GM23338 (cell line): ENCODE measurements around the gene PPP4R3A. TPM values are rescaled to one million over a fixed set of nuclear protein-coding genes. Genes with fewer than 3 reads are reported as not detected.

ENCODE experiments used
- ATAC-seq: fragments of 200-7000 bp; cut with Tn5 transposase; 3 replicates; pipeline ENCODE4 v1.9.1; 2020
- DNase-seq: peaks from one replicate; pipeline ENCODE4 v3.0.0-alpha.2; 2015; ENCODE audit warnings: low spot score
- H2AFZ ChIP-seq: fragments of 200-600 bp; sonication (generic); 2 replicates; pipeline ENCODE4 v1.8.0; 2016; ENCODE audit warnings: antibody characterized with exemption, mild to moderate bottlenecking, moderate library complexity
- H3F3A ChIP-seq: fragments of 200-600 bp; sonication (generic); replicated peaks from 2 replicates; pipeline ENCODE4 v1.8.0; 2017; ENCODE audit warnings: antibody characterized with exemption, mixed run types, low read depth
- H3K27ac ChIP-seq: fragments of 200-600 bp; sonication (generic); 2 replicates; pipeline ENCODE4 v1.6.1; 2016; ENCODE audit warnings: low read depth
- H3K27me3 ChIP-seq: fragments of 200-600 bp; sonication (generic); 2 replicates; pipeline ENCODE4 v1.8.0; 2016; ENCODE audit warnings: mild to moderate bottlenecking, mixed run types, moderate library complexity; ENCODE audit not compliant: insufficient read depth
- H3K36me3 ChIP-seq: fragments of 200-600 bp; sonication (generic); 2 replicates; pipeline ENCODE4 v1.8.0; 2016; ENCODE audit warnings: mild to moderate bottlenecking; ENCODE audit not compliant: insufficient read depth
- H3K4me1 ChIP-seq: fragments of 200-600 bp; sonication (generic); 2 replicates; pipeline ENCODE4 v1.8.0; 2016; ENCODE audit warnings: mild to moderate bottlenecking, moderate library complexity; ENCODE audit not compliant: insufficient read depth
- H3K4me2 ChIP-seq: fragments of 200-600 bp; sonication (generic); 2 replicates; pipeline ENCODE4 v1.7.1; 2017; ENCODE audit warnings: mixed run types
- H3K4me3 ChIP-seq: fragments of 200-600 bp; sonication (generic); 2 replicates; pipeline ENCODE4 v1.6.1; 2016; ENCODE audit warnings: mixed run types
- H3K79me2 ChIP-seq: fragments of 200-600 bp; sonication (generic); replicated peaks from 2 replicates; pipeline ENCODE4 v1.8.0; 2017; ENCODE audit warnings: mild to moderate bottlenecking; ENCODE audit not compliant: insufficient read depth
- H3K9me2 ChIP-seq: fragments of 200-600 bp; sonication (generic); 2 replicates; pipeline ENCODE4 v1.8.0; 2017; ENCODE audit not compliant: insufficient read depth
- H4K20me1 ChIP-seq: fragments of 200-600 bp; sonication (generic); replicated peaks from 2 replicates; pipeline ENCODE4 v1.8.0; 2017; ENCODE audit warnings: mild to moderate bottlenecking; ENCODE audit not compliant: insufficient read depth
- H3K27ac Mint-ChIP-seq: 2 replicates; pipeline ENCODE4 v1.8.0; 2020; ENCODE audit warnings: inconsistent platforms, mild to moderate bottlenecking, moderate library complexity, mixed read lengths
- H3K27me3 Mint-ChIP-seq: 3 replicates; pipeline ENCODE4 v1.8.0; 2022; ENCODE audit warnings: low read depth, mild to moderate bottlenecking, moderate library complexity, mixed read lengths, inconsistent platforms; ENCODE audit not compliant: insufficient read depth, poor library complexity
- H3K36me3 Mint-ChIP-seq: 3 replicates; pipeline ENCODE4 v1.8.0; 2021; ENCODE audit warnings: low read depth, mild to moderate bottlenecking, inconsistent platforms, moderate library complexity, mixed read lengths
- H3K4me1 Mint-ChIP-seq: 3 replicates; pipeline ENCODE4 v1.8.0; 2020; ENCODE audit warnings: mild to moderate bottlenecking, inconsistent platforms, mixed read lengths
- H3K4me3 Mint-ChIP-seq: 3 replicates; pipeline ENCODE4 v1.8.0; 2021; ENCODE audit warnings: moderate library complexity, mild to moderate bottlenecking, inconsistent platforms, mixed read lengths
- H3K9me3 Mint-ChIP-seq: 3 replicates; pipeline ENCODE4 v1.8.0; 2020; ENCODE audit warnings: moderate library complexity, mild to moderate bottlenecking, inconsistent platforms, mixed read lengths
- CREB1 ChIP-seq: fragments of 250-450 bp; sonication (Bioruptor Pico); IDR thresholded peaks from 2 replicates; pipeline ENCODE4 v1.5.0; 2020; ENCODE audit warnings: low read depth, mild to moderate bottlenecking, moderate library complexity
- ETS1 ChIP-seq: IDR thresholded peaks from 2 replicates; pipeline ENCODE4 v1.6.1; 2016; ENCODE audit warnings: antibody characterized with exemption
- EZH2 ChIP-seq: fragments of 200-600 bp; sonication (generic); IDR thresholded peaks from one replicate; pipeline ENCODE4 v1.8.0; 2017; ENCODE audit warnings: antibody characterized with exemption, mild to moderate bottlenecking, low read depth; ENCODE audit not compliant: unreplicated experiment
- EZH2phosphoT487 ChIP-seq: fragments of 200-600 bp; sonication (generic); IDR thresholded peaks from one replicate; pipeline ENCODE4 v1.8.1; 2018; ENCODE audit warnings: antibody characterized with exemption; ENCODE audit not compliant: unreplicated experiment
- NANOG ChIP-seq: IDR thresholded peaks from 2 replicates; pipeline ENCODE4 v1.6.1; 2016; ENCODE audit warnings: antibody characterized with exemption, borderline replicate concordance
- POLR2AphosphoS5 ChIP-seq: IDR thresholded peaks from 2 replicates; pipeline ENCODE4 v1.6.1; 2016; ENCODE audit warnings: antibody characterized with exemption, low read depth
- STAT1 ChIP-seq: IDR thresholded peaks from one replicate; pipeline ENCODE4 v1.6.1; 2016; ENCODE audit warnings: antibody characterized with exemption; ENCODE audit not compliant: unreplicated experiment
- ZNF114 ChIP-seq: fragments of 250-450 bp; sonication (Bioruptor Pico); IDR thresholded peaks from 2 replicates; pipeline ENCODE4 v1.5.0; 2020; ENCODE audit warnings: mild to moderate bottlenecking, moderate library complexity
- ZNF331 ChIP-seq: fragments of 250-450 bp; sonication (Bioruptor Pico); IDR thresholded peaks from 2 replicates; pipeline ENCODE4 v1.5.0; 2020; ENCODE audit warnings: low read depth, mild to moderate bottlenecking, moderate library complexity
- polyA plus RNA-seq: library from polyadenylated mRNA; unstranded; fragments of >200 nt; fragmentation: Nextera tagmentation; extraction: Ambion mirVana; gene quantifications from 2 replicates; pipeline ENCODE4 v1.2.1, GENCODE V29; 2016
- total RNA-seq: library from RNA; depleted of rRNA; stranded (reverse); fragments of >200 nt; shearing (Covaris generic); gene quantifications from 2 replicates; pipeline ENCODE4 v1.2.3, GENCODE V29; 2014
- TF ChIP-seq, protein P1 (sequence below): IDR thresholded peaks from one replicate; pipeline ENCODE4 v1.6.1; 2018; ENCODE audit warnings: antibody characterized with exemption; ENCODE audit not compliant: unreplicated experiment
- TF ChIP-seq, protein P2 (sequence below): fragments of 250-450 bp; sonication (Bioruptor Pico); IDR thresholded peaks from 2 replicates; pipeline ENCODE4 v1.5.0; 2020; ENCODE audit warnings: mild to moderate bottlenecking, moderate library complexity
- TF ChIP-seq, protein P3 (sequence below), 2 experiments: fragments of 200-600 bp in 1 of 2; sonication (generic) in 1 of 2; conservative IDR thresholded peaks; 2 replicates each; pipeline versions ENCODE4 v1.5.1 to v1.6.1; 2016 to 2017; ENCODE audit warnings: antibody characterized with exemption in 2 of 2, low read depth in 2 of 2, mild to moderate bottlenecking in 2 of 2, moderate library complexity in 1 of 2

PPP4R3A gene
- total and polyA plus RNA-seq, 2 experiments from 2014 or later, result 50.3 to 128 TPM

- TF ChIP-seq CREB1 (no peak), POLR2AphosphoS5 (no peak), NANOG (no peak), ZNF114 (no peak), ETS1 (no peak), STAT1 (no peak), EZH2phosphoT487 (no peak), ZNF331 (CRISPR knock-in tag) (no peak)
- TF ChIP-seq, protein P1, sequence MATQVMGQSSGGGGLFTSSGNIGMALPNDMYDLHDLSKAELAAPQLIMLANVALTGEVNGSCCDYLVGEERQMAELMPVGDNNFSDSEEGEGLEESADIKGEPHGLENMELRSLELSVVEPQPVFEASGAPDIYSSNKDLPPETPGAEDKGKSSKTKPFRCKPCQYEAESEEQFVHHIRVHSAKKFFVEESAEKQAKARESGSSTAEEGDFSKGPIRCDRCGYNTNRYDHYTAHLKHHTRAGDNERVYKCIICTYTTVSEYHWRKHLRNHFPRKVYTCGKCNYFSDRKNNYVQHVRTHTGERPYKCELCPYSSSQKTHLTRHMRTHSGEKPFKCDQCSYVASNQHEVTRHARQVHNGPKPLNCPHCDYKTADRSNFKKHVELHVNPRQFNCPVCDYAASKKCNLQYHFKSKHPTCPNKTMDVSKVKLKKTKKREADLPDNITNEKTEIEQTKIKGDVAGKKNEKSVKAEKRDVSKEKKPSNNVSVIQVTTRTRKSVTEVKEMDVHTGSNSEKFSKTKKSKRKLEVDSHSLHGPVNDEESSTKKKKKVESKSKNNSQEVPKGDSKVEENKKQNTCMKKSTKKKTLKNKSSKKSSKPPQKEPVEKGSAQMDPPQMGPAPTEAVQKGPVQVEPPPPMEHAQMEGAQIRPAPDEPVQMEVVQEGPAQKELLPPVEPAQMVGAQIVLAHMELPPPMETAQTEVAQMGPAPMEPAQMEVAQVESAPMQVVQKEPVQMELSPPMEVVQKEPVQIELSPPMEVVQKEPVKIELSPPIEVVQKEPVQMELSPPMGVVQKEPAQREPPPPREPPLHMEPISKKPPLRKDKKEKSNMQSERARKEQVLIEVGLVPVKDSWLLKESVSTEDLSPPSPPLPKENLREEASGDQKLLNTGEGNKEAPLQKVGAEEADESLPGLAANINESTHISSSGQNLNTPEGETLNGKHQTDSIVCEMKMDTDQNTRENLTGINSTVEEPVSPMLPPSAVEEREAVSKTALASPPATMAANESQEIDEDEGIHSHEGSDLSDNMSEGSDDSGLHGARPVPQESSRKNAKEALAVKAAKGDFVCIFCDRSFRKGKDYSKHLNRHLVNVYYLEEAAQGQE, result no peak
Observed at GRCh38 chr14:91511043-91511383, 903 bp upstream of the PPP4R3A start (continued).

DNA sequence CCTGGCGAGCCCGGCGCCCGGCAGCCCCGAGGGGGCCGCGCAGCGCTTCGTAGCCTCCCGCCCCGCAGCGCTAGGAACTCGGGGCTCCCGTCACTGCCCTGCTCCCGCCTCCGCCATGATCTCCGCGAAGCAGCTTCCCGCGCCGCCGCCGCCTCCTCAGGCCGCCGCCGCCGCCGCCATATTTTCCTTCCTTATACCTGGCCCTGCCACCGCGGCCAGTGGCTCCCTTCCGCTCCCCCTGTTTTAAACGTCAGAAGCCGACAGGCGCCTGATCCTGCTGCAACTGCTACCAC lies 286 bp downstream of the PPP4R3A start:
- Histone ChIP-seq H3K4me1 (peaks cover 18% of the 10 kb centered on the region), H4K20me1 (peaks cover 38% of the 10 kb centered on the region), H3K79me2 (peaks cover 52% of the 10 kb centered on the region), H3K4me2 (peak overlapping the region; percentile 85), H3F3A (peaks cover 5% of the 10 kb centered on the region; the same call in 1 of the 2 replicates), H2AFZ (peak overlapping the region; percentile 63; the same call in 1 of the 2 replicates), H3K9me2 (no peaks in the 10 kb centered on the region), H3K4me3 (peak overlapping the region; percentile 77), H3K36me3 (peaks cover 9% of the 10 kb centered on the region), H3K27me3 (no peaks in the 10 kb centered on the region), H3K27ac (peak overlapping the region; percentile 100)
- peak overlapping the region; percentile 100 for H3K27ac Mint-ChIP-seq
- H3K9me3 Mint-ChIP-seq, result peaks cover 2% of the 10 kb centered on the region; the same call in 2 of the 3 replicates
- H3K4me3 Mint-ChIP-seq, result peak overlapping the region; percentile 95
- peak; percentile 30 for ATAC-seq
- H3K27me3 Mint-ChIP-seq, result peaks cover 5% of the 10 kb centered on the region
- H3K4me1 Mint-ChIP-seq, result peaks cover 8% of the 10 kb centered on the region
- no peak for DNase-seq
- peaks cover 36% of the 10 kb centered on the region for H3K36me3 Mint-ChIP-seq
- TF ChIP-seq, protein P2, sequence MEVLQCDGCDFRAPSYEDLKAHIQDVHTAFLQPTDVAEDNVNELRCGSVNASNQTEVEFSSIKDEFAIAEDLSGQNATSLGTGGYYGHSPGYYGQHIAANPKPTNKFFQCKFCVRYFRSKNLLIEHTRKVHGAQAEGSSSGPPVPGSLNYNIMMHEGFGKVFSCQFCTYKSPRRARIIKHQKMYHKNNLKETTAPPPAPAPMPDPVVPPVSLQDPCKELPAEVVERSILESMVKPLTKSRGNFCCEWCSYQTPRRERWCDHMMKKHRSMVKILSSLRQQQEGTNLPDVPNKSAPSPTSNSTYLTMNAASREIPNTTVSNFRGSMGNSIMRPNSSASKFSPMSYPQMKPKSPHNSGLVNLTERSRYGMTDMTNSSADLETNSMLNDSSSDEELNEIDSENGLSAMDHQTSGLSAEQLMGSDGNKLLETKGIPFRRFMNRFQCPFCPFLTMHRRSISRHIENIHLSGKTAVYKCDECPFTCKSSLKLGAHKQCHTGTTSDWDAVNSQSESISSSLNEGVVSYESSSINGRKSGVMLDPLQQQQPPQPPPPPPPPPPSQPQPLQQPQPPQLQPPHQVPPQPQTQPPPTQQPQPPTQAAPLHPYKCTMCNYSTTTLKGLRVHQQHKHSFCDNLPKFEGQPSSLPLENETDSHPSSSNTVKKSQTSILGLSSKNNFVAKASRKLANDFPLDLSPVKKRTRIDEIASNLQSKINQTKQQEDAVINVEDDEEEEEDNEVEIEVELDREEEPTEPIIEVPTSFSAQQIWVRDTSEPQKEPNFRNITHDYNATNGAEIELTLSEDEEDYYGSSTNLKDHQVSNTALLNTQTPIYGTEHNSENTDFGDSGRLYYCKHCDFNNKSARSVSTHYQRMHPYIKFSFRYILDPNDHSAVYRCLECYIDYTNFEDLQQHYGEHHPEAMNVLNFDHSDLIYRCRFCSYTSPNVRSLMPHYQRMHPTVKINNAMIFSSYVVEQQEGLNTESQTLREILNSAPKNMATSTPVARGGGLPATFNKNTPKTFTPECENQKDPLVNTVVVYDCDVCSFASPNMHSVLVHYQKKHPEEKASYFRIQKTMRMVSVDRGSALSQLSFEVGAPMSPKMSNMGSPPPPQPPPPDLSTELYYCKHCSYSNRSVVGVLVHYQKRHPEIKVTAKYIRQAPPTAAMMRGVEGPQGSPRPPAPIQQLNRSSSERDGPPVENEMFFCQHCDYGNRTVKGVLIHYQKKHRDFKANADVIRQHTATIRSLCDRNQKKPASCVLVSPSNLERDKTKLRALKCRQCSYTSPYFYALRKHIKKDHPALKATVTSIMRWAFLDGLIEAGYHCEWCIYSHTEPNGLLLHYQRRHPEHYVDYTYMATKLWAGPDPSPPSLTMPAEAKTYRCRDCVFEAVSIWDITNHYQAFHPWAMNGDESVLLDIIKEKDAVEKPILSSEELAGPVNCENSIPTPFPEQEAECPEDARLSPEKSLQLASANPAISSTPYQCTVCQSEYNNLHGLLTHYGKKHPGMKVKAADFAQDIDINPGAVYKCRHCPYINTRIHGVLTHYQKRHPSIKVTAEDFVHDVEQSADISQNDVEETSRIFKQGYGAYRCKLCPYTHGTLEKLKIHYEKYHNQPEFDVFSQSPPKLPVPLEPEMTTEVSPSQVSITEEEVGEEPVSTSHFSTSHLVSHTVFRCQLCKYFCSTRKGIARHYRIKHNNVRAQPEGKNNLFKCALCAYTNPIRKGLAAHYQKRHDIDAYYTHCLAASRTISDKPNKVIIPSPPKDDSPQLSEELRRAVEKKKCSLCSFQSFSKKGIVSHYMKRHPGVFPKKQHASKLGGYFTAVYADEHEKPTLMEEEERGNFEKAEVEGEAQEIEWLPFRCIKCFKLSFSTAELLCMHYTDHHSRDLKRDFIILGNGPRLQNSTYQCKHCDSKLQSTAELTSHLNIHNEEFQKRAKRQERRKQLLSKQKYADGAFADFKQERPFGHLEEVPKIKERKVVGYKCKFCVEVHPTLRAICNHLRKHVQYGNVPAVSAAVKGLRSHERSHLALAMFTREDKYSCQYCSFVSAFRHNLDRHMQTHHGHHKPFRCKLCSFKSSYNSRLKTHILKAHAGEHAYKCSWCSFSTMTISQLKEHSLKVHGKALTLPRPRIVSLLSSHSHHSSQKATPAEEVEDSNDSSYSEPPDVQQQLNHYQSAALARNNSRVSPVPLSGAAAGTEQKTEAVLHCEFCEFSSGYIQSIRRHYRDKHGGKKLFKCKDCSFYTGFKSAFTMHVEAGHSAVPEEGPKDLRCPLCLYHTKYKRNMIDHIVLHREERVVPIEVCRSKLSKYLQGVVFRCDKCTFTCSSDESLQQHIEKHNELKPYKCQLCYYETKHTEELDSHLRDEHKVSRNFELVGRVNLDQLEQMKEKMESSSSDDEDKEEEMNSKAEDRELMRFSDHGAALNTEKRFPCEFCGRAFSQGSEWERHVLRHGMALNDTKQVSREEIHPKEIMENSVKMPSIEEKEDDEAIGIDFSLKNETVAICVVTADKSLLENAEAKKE (CRISPR knock-in tag), result no peak
- TF ChIP-seq, protein P3, sequence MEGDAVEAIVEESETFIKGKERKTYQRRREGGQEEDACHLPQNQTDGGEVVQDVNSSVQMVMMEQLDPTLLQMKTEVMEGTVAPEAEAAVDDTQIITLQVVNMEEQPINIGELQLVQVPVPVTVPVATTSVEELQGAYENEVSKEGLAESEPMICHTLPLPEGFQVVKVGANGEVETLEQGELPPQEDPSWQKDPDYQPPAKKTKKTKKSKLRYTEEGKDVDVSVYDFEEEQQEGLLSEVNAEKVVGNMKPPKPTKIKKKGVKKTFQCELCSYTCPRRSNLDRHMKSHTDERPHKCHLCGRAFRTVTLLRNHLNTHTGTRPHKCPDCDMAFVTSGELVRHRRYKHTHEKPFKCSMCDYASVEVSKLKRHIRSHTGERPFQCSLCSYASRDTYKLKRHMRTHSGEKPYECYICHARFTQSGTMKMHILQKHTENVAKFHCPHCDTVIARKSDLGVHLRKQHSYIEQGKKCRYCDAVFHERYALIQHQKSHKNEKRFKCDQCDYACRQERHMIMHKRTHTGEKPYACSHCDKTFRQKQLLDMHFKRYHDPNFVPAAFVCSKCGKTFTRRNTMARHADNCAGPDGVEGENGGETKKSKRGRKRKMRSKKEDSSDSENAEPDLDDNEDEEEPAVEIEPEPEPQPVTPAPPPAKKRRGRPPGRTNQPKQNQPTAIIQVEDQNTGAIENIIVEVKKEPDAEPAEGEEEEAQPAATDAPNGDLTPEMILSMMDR (conservative IDR thresholded peaks at IDR 0.05; ENCODE audit: low read depth in 2 of 2), result no peak
- TF ChIP-seq POLR2AphosphoS5 (no peak), ZNF331 (CRISPR knock-in tag) (no peak), CREB1 (no peak), ZNF114 (no peak), EZH2 (no peak), ETS1 (no peak), EZH2phosphoT487 (no peak)
